Left lung (tissue), 10 donors: Measurements from ENCODE around the gene ZNF552. TPM values are rescaled to one million over a fixed set of nuclear protein-coding genes. Genes with fewer than 3 reads are reported as not detected.
"Not testable (repeated sequence)": the region's sequence is repeated elsewhere in the genome, so short reads cannot be mapped to it uniquely, and the experiment has no call there.

Source experiments
- ATAC-seq: fragments of 200-7000 bp; cut with Tn5 transposase; one replicate; pipeline ENCODE4 v1.9.1; 2020; ENCODE audit warnings: moderate library complexity
- DNase-seq, 4 donors: peaks; one replicate each; pipeline ENCODE4 v3.0.0-alpha.2; 2013 to 2020
- H3K27ac ChIP-seq, 2 donors: fragments of 200-600 bp; sonication (generic) in 1 of 2; one replicate each; pipeline versions ENCODE4 v1.5.0 to v1.8.0; 2020 to 2021
- H3K27me3 ChIP-seq, 2 donors: fragments of 200-600 bp; sonication (generic) in 1 of 2; one replicate each; pipeline versions ENCODE4 v1.5.0 to v1.8.0; 2020 to 2021
- H3K36me3 ChIP-seq, 2 donors: fragments of 200-600 bp; sonication (generic) in 1 of 2; one replicate each; pipeline versions ENCODE4 v1.5.0 to v1.8.0; 2020 to 2021
- H3K4me1 ChIP-seq, 2 donors: fragments of 200-600 bp; one replicate each; pipeline ENCODE4 v1.8.0; 2021
- H3K4me3 ChIP-seq, 2 donors: fragments of 200-600 bp; sonication (generic) in 1 of 2; one replicate each; pipeline versions ENCODE4 v1.5.0 to v1.8.0; 2020 to 2021; ENCODE audit warnings: mild to moderate bottlenecking in 1 of 2
- H3K9me3 ChIP-seq, 2 donors: fragments of 200-600 bp; sonication (generic) in 1 of 2; one replicate each; pipeline versions ENCODE4 v1.5.0 to v1.8.0; 2020 to 2021
- CTCF ChIP-seq, 2 donors: fragments of 200-600 bp; sonication (generic) in 1 of 2; IDR thresholded peaks; one replicate each; pipeline versions ENCODE4 v1.5.0 to v1.8.0; 2021; ENCODE audit warnings: antibody characterized with exemption in 2 of 2
- intact Hi-C, 2 donors: fragments of 100-400 bp; cut with DNase I; formaldehyde crosslinking; loops; one replicate each; pipeline versions ENCODE4 v1.11.2 to v1.14.2; 2022
- polyA plus RNA-seq, 6 donors: library from polyadenylated mRNA; unstranded; fragments of 120-200 nt; gene quantifications; one replicate each; pipeline ENCODE4 v1.2.1, GENCODE V29; 2013; ENCODE audit not compliant: insufficient read length in 6 of 6
- total RNA-seq, 2 donors: library from RNA; stranded (reverse); fragmentation: NEBNext Ultra II Directional; extraction: Animal tissue kit (Norgen Biotek cat#: 25700); gene quantifications; one replicate each; pipeline ENCODE4 v1.2.1, GENCODE V29; 2021
- donor health status: DM: no; HTN: yes; CAD: no.
- donor health status: DM: no; HTN: no; CAD: no.

Gene ZNF552
- total and polyA plus RNA-seq, 8 donors = 11.2 to 21.4 (median 16.6) TPM

DNA sequence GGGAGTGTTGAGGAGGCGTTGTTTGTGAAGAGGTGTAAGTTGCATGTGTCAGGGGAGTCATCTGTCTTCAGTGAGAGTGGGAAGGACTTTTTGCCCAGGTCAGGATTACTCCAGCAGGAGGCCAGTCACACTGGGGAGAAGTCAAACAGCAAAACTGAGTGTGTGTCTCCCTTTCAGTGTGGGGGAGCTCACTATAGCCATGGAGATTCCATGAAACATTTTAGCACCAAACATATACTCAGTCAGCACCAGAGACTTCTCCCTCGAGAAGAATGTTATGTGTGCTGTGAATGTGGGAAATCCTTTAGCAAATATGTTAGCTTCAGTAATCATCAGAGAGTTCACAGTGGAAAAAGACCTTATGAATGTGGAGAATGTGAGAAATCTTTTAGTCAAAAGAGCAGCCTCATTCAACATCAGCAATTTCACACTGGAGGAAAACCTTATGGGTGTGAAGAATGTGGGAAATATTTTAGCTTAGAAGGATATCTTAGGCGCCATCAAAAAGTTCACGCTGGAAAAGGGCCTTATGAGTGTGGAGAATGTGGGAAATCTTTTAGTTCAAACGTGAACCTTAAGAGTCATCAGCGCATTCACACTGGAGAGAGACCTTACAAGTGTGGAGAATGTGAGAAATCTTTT lies 26.5 kb upstream of the ZNF552 start:
- DNase-seq = no peak
- ATAC-seq = no peak
- no peak for TF ChIP-seq CTCF (IDR thresholded peaks at IDR 0.05)
- H3K4me1 ChIP-seq = no peaks in the 10 kb centered on the region
- H3K9me3 ChIP-seq = no peaks in the 10 kb centered on the region
- H3K36me3 ChIP-seq = peaks cover 0 to 48% of the 10 kb centered on the region in 2 donors
- no peak overlapping the region for H3K27ac ChIP-seq
- intact Hi-C loops = no loop called here
- H3K27me3 ChIP-seq = no peaks in the 10 kb centered on the region
- H3K4me3 ChIP-seq = no peak overlapping the region

DNA sequence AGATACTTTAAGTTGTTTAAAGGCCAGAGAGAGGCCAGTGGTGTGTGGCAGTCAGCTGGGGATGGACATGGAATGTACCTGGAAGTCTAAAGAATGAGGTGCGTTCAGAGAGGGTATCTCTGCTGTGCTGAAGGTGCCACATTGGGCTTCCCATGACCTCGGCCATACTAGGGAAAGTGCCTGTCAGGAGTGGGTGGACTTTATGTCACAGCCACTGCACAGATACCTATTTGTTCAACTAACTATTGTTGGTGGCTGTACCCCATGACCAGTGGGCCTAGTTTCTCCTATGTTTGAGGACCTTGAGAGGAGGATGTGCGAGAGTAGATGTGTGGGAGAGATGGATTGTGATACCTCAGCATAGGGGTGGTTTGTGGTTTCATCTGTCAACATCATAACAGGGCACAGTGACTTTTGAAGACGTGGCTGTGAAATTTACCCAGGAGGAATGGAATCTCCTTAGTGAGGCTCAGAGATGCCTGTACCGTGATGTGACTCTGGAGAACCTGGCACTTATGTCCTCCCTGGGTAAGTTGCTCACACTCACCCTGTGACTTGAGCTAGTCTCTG lies 24.0 kb upstream of the ZNF552 start:
- ATAC-seq, intact Hi-C loops, DNase-seq: not testable (repeated sequence)

DNA sequence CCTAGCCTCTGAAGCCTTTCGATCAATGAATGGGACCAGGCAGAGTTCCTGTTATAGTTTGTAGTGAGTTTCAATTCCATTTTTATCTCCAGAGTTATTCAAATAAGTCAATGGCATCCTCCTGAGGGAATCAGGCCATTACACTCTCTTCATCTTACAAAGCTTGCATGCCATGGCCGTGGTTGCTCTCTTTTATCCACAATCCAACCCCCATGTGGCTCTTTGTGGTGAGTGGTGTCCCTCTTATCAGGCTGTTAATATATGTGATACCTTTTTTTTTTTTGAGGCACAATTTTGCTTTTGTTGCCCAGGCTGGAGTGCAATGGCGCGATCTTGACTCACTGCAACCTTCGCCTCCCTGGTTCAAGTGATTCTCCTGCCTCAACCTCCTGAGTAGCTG lies 22.3 kb upstream of the ZNF552 start:
- H3K4me3 ChIP-seq, H3K27me3 ChIP-seq, DNase-seq, H3K4me1 ChIP-seq, intact Hi-C loops, ATAC-seq, H3K9me3 ChIP-seq, H3K27ac ChIP-seq: not testable (repeated sequence)
- peaks cover 0 to 31% of the 10 kb centered on the region in 2 donors for H3K36me3 ChIP-seq

More for the DNA sequence above, 24.0 kb upstream of the ZNF552 start:
- peaks cover 0 to 45% of the 10 kb centered on the region in 2 donors for H3K36me3 ChIP-seq
- not testable (repeated sequence) for H3K27ac ChIP-seq, H3K4me3 ChIP-seq, H3K9me3 ChIP-seq, H3K4me1 ChIP-seq, H3K27me3 ChIP-seq

DNA sequence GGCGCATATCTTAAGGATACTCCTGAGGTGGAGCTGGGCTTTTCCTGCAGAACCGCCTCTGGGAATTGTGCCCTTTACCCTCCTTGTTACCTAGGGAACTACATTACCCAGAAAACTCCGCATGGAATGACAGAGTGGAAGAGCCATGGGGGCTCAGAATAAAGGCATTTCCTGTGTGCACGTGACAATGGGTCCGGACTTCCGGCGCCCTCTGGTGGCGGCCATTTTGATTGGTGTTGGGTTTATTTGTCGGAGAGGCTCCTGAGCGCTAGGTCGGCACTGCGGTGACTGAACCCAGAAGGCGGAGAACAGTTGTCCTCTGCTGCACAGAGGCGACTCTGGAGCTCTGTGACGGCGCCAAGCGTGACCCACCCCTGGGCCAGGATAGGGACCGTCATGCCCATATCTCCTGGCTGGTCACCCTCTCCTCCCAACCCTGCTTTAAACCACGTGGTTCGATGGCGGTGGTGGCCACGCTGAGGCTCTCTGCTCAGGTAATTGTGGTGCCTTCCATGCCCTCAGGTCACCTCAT lies 15.4 kb upstream of the ZNF552 start, which contains the start of gene ZNF587B:
TSS of gene ZNF587B (plus strand) at position 229 of the 532 bp plus-strand sequence. CDS start at position 459, 230 bp downstream.
- peak; percentile 15 to 17 for TF ChIP-seq CTCF (IDR thresholded peaks at IDR 0.05)
- ATAC-seq (peak; percentile 92), DNase-seq (peak in 3 of 4 donors; percentile 60 to 81 (median 69))
- Histone ChIP-seq H3K36me3 (peaks cover 0 to 5% of the 10 kb centered on the region in 2 donors), H3K4me1 (no peaks in the 10 kb centered on the region), H3K4me3 (peak within 1 kb of the TSS; percentile 27 to 33), H3K27ac (peak within 1 kb of the TSS in 1 of 2 donors; percentile 13), H3K27me3 (no peaks in the 10 kb centered on the region), H3K9me3 (no peaks in the 10 kb centered on the region)
- intact Hi-C loops = no loop called here

- intact Hi-C loops = no loop called here
- Histone ChIP-seq H3K9me3 (no peaks in the 10 kb centered on the region), H3K36me3 (peaks cover 0 to 8% of the 10 kb centered on the region in 2 donors), H3K27me3 (no peaks in the 10 kb centered on the region), H3K4me1 (no peaks in the 10 kb centered on the region), H3K27ac (no peak overlapping the region), H3K4me3 (no peak overlapping the region)
- DNase-seq (no peak), ATAC-seq (no peak)
- no peak for TF ChIP-seq CTCF (IDR thresholded peaks at IDR 0.05)
Measured at GRCh38 chr19:57829316-57829715, 14.6 kb upstream of the ZNF552 start.

GRCh38 chr19:57825511-57825910 lies 10.8 kb upstream of the ZNF552 start:
- Histone ChIP-seq H3K27ac (no peak overlapping the region), H3K36me3 (peaks cover 0 to 10% of the 10 kb centered on the region in 2 donors), H3K4me1 (peaks cover 6 to 7% of the 10 kb centered on the region in 2 donors), H3K27me3 (no peaks in the 10 kb centered on the region), H3K4me3 (no peak overlapping the region), H3K9me3 (no peaks in the 10 kb centered on the region)
- no peak for ATAC-seq
- DNase-seq = no peak
- no peak for TF ChIP-seq CTCF (IDR thresholded peaks at IDR 0.05)
- intact Hi-C loops = no loop called here

DNA sequence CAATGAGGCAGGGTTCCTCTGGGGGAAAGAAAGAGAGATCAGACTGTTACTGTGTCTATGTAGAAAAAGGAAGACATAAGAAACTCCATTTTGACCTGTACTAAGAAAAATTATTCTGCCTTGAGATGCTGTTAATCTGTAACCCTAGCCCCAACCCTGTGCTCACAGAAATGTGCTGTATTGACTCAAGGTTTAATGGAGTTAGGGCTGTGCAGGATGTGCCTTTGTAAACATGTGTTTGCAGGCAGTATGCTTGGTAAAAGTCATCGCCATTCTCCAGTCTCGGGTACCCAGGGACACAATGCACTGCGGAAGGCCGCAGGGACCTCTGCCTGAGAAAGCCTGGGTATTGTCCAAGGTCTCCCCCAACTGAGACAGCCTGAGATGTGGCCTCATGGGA lies 8.9 kb upstream of the ZNF552 start:
- ATAC-seq, H3K27ac ChIP-seq, H3K4me3 ChIP-seq, H3K27me3 ChIP-seq, DNase-seq, intact Hi-C loops, H3K9me3 ChIP-seq: not testable (repeated sequence)
- peaks cover 10 to 11% of the 10 kb centered on the region in 2 donors for H3K4me1 ChIP-seq
- H3K36me3 ChIP-seq = peaks cover 0 to 10% of the 10 kb centered on the region in 2 donors

DNA sequence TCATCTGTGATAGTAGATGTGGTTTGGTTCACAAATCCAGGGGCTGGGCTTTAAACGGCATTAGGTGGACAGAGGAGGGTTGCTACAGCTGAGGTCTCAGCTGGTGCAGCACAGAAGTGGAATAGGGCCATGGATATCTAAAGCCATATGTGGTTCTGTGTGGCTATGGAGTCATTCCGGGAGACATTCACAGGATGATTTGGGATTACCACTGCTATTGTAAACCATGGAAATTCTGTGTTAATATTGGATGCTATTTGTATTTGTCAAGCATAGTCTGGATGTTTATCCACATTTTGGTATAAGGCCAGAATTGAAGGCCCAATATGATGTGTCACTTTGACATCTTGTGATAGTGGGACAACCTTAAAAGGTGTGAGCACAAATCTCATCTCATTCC lies 8.4 kb upstream of the ZNF552 start:
- Histone ChIP-seq H3K36me3 (peaks cover 0 to 10% of the 10 kb centered on the region in 2 donors), H3K4me1 (peaks cover 10 to 15% of the 10 kb centered on the region in 2 donors)
- H3K27me3 ChIP-seq, H3K27ac ChIP-seq, DNase-seq, H3K9me3 ChIP-seq, ATAC-seq, H3K4me3 ChIP-seq, intact Hi-C loops: not testable (repeated sequence)

DNA sequence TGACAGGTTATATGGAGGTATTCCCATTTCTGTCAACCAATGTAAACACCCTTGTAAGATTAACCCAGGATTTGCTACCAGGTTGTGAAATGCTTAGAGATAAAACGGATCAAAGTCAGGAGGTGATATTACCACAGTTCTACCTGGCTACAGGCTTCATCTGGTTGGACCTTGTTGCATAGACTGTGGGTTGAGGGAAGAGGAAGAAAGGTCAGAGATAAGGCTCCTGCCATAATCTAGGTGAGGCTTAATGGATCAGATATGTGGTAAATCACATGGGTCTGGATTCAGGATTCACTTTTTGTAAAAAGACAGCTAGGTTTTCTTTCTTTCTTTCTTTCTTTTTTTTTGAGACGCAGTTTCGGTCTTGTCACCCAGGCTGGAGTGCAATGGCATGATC lies 6.8 kb upstream of the ZNF552 start:
- Histone ChIP-seq H3K4me1 (peaks cover 10 to 15% of the 10 kb centered on the region in 2 donors), H3K36me3 (peaks cover 0 to 10% of the 10 kb centered on the region in 2 donors)
- H3K4me3 ChIP-seq, H3K27ac ChIP-seq, DNase-seq, ATAC-seq, H3K27me3 ChIP-seq, intact Hi-C loops, H3K9me3 ChIP-seq: not testable (repeated sequence)
